ENCODE results near the gene SH3TC1.

The SH3TC1 gene

GRCh38 chr4:8241211-8241779, 42.2 kb downstream of the SH3TC1 start:
- TF ChIP-seq CTCF (conservative IDR thresholded peaks at IDR 0.05; ENCODE audit: low read depth) = no peak
- CTCF ChIA-PET = interaction anchor here (1.2 to 2.0 kb wide), 4 partner anchors 9 to 164 kb away, joined by 4 to 16 read pairs (median 6); no protein-coding TSS in a partner anchor

GRCh38 chr4:8241895-8242696, 43.0 kb downstream of the SH3TC1 start:
- peak; percentile 92 for TF ChIP-seq CTCF (conservative IDR thresholded peaks at IDR 0.05; ENCODE audit: low read depth)
- peak; percentile 65 for DNase-seq (ENCODE audit: low spot score)
- CTCF ChIA-PET = interaction anchor here (0.6 to 2.0 kb wide), 6 partner anchors 8 to 167 kb away, joined by 4 to 16 read pairs (median 4); no protein-coding TSS in a partner anchor
- POLR2A ChIA-PET (ENCODE audit: low non-redundant PET) = no interaction called here
- H3K27ac ChIP-seq = peak overlapping the region; percentile 24

More at GRCh38 chr4:8241211-8241779, 42.2 kb downstream of the SH3TC1 start:
- POLR2A ChIA-PET (ENCODE audit: low non-redundant PET) = no interaction called here
- H3K27ac ChIP-seq = peak overlapping the region; percentile 24
- no peak for DNase-seq (ENCODE audit: low spot score)

GRCh38 chr4:8242782-8243560, 43.9 kb downstream of the SH3TC1 start:
- POLR2A ChIA-PET (ENCODE audit: low non-redundant PET) = no interaction called here
- peak overlapping the region; percentile 24; the same call in 1 of the 2 replicates for H3K27ac ChIP-seq
- no peak for TF ChIP-seq CTCF (conservative IDR thresholded peaks at IDR 0.05; ENCODE audit: low read depth)
- DNase-seq (ENCODE audit: low spot score) = no peak
- CTCF ChIA-PET = interaction anchor here (1.1 to 2.0 kb wide), 5 partner anchors 8 to 166 kb away, joined by 4 to 16 read pairs (median 5); no protein-coding TSS in a partner anchor

- no peak for DNase-seq (ENCODE audit: low spot score)
- ChIA-PET POLR2A (ENCODE audit: low non-redundant PET) (no interaction called here), CTCF (interaction anchor here (0.6 kb wide), 1 partner anchor 192 kb away, joined by 3 read pairs; no protein-coding TSS in a partner anchor)
- no peak for TF ChIP-seq CTCF (conservative IDR thresholded peaks at IDR 0.05; ENCODE audit: low read depth)
- no peak overlapping the region for H3K27ac ChIP-seq
These were observed 45.1 kb downstream of the SH3TC1 start for GRCh38 chr4:8244001-8244757.

- POLR2A ChIA-PET (ENCODE audit: low non-redundant PET) = no interaction called here
- no peak for DNase-seq (ENCODE audit: low spot score)
- no peak for TF ChIP-seq CTCF (conservative IDR thresholded peaks at IDR 0.05; ENCODE audit: low read depth)
- H3K27ac ChIP-seq = no peak overlapping the region
- CTCF ChIA-PET = interaction anchor here (0.6 kb wide), 1 partner anchor 191 kb away, joined by 3 read pairs; no protein-coding TSS in a partner anchor
These were observed 45.9 kb downstream of the SH3TC1 start for GRCh38 chr4:8244931-8245460.
